ENCODE results near the gene KRT28.

- TF ChIP-seq CTCF (IDR thresholded peaks at IDR 0.05; ENCODE audit: insufficient read depth, low read length, poor library complexity, severe bottlenecking) = no peak
- TF ChIP-seq EZH2phosphoT487 (conservative IDR thresholded peaks at IDR 0.05; ENCODE audit: low read length) = no peak
Measured at GRCh38 chr17:40828454-40829044, 28.8 kb upstream of the KRT28 start.

Data from SU-DHL-6 (cell line).